Testis (tissue), 2 donors: Measurements from ENCODE around the gene MEIKIN.

Experiments used
- CTCF ChIP-seq, 3 experiments: fragments of 450-650 bp in 2 of 3; fragments of 200-600 bp in 1 of 3; sonication (generic) in 1 of 3; IDR thresholded peaks; one replicate each; pipeline ENCODE4 v1.5.1; 2016 to 2019; ENCODE audit warnings: antibody characterized with exemption in 3 of 3, mild to moderate bottlenecking in 2 of 3, moderate library complexity in 1 of 3
- POLR2A ChIP-seq: fragments of 450-650 bp; IDR thresholded peaks from one replicate; pipeline ENCODE4 v1.6.1; 2017; ENCODE audit warnings: antibody characterized with exemption, mild to moderate bottlenecking, moderate library complexity

- TF ChIP-seq POLR2A (no peak), CTCF (IDR thresholded peaks at IDR 0.05) (no peak)
Measured at GRCh38 chr5:131765261-131765660, 180.2 kb downstream of the MEIKIN start.
